HG03103 (cell line): ENCODE data around the gene TMEFF2.

Experiments used
- ATAC-seq: cut with Tn5 transposase; IDR thresholded peaks from one replicate; pipeline ENCODE4 v1.9.1; 2021; ENCODE audit warnings: low read depth; ENCODE audit not compliant: unreplicated experiment

TMEFF2 gene

DNA sequence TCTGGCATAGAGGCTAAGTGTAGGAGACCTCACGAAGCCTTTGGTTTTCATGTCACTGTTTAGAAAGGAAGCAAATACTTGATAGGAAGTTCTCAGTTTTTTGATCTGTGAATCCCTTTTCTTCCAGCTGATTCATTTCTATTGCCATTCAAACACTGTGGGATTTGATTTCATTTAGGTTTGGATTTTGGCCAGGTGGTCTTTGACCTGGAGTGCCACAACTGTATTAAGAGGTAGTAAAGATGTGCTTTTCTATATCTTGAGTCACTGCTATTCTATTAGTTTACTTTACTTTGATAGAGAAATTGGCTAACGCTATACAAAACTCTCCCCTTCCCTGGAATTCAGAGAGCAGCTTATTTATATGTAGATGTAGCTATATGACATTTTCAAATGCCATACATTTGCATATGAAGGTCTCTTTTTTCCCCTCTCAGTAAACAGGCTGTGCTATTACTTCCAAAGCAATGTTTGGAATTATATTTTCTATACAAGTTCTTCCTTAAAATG is 215.5 kb downstream of the TMEFF2 start:
- ATAC-seq, result no peak

DNA sequence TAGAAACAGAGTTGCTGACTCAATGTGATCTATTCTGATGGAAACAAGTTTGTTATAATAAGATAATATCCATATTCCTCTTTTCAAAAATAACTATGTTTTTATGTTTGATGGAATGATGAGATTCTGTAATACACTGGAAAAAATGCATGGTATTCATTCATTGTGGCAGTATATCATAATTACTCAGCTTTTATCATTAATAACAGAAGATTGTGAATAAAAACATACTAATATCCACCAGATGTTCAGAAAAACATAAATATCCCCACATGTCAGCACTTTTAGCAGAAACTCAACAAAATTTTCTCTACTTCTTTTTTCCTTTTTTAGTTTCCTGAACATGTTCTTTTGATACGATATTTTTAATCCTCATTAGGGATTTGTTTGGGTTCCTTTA is 217.0 kb downstream of the TMEFF2 start:
- ATAC-seq, result no peak

DNA sequence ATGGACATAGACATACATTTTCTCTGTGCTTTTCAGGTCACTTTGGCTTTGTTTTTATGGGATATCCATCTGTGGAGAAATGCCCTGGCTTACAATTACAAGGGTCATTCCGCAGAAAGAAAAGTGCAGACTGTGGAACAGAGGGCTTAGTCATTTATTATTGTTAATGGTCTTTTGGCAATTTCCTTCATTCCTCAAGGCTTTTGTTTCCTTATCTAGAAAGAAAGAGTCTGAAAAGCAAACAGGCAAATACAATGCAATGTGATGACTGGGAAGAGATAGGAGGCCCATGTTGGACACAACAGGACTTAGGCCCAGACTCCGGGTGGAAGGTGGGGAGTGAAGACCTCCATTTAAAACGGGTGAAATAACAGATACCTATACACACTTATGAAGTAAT is 218.3 kb downstream of the TMEFF2 start:
- no peak for ATAC-seq

DNA sequence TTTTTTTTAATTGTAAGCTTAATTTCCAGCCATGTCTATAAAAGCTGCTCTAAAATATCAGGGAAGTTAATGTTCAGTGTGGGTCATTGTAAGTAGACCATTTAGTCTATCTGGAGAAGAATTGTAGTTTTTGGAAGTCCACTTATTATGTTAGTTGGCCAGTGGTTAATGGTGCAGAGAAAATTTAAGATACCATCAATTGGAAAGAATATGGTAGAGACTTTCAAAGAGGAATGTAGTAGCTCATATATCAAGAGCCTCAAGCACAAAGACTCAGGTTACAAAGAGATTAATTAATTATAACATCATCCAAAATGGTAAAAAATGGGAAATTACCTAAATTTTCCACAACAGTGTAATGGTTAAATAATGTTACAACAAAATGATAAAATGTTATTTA is 220.1 kb downstream of the TMEFF2 start:
- no peak for ATAC-seq

DNA sequence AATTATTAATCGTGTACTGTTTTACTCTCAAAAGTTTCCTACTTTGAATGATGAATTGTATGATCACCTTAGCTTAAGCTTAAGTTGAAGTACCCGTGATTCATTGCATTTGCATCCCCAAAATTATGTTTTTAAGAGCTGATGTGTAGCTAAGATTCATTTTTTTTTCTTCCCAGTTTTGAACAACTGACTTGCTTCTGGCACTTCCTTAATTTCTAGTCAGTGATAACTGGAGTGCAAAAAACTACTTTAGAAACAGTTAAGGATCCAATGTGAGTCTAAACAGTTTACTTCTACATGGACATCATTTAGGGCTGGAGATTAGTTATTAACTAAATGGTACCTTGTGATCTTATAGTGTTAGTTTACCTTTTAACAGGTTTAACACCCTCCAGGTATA is 223.9 kb downstream of the TMEFF2 start:
- no peak for ATAC-seq

DNA sequence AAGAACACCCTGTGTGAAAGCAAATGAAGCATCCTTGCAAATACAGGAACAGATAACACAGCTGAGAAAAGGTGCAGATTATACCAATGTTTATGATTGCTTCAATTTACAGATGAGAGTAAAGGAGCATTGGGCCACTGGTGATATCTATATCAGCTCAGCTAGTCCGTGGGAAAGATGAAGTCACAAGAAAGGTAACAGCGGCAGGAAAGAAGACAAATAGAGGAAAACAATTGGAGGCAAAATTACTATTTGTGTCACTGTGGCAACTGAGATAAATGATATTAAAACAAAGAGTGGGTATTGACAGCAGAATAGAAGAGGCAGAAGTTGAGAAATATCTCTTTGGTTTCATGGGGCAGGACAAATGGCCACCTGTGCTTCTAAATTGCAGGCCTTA is 226.6 kb downstream of the TMEFF2 start:
- no peak for ATAC-seq

DNA sequence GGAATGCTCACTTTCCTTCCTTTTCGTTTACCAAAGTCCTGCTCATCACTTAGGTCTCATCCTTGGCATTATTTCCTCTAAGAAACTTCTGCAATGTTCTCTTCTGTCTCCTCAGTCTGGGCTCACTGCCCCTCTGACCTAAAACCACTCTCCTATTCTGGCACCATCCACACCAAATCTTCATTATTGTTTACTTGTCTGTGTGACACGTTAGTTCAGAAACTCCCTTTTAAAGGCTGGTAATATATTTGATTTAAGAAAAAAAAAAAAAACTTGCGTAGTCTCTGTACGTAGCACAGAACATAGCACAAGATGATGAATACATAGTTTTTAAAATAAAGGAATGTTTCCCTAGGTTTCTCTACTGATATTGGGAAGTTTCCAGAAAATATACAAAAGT is 229.0 kb downstream of the TMEFF2 start:
- ATAC-seq, result no peak

DNA sequence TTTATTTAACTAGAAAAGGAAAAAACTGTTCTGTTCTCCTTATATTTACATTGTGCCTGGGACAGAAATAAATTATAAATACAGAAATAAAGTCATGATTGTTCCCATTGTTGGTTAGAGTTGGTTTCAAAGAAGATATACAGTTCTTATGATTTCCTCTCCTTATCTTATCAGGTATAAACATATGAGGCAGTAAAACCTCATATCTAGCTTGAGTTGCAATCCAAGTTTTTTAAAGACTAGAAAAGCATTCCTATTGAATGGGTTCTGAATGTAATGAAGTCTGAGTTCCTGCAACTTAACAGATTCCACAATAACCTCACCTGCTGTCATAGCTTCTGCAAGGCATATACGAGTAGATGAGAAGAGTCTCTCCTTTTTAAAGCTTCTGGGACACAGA is 233.2 kb downstream of the TMEFF2 start:
- ATAC-seq, result no peak

DNA sequence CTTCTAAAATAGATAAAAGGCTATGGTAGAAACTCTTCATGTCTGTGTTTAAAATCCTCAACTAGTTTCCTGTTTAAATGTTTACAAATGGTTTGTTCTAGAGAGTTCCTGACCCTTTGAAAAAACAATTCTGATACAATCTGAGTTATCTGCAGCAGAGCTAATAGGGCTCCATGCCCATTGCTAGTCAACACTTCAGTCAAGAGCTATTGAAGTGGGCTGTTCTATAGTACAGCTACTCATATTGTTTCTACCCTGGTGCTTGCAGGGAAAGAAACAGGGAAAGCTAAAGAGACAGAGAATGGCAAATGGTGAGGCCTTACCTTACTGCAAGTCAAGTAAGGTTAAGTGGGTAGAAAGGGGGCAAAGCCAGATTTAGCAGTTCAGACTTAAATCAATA is 235.5 kb downstream of the TMEFF2 start:
- ATAC-seq, result no peak

DNA sequence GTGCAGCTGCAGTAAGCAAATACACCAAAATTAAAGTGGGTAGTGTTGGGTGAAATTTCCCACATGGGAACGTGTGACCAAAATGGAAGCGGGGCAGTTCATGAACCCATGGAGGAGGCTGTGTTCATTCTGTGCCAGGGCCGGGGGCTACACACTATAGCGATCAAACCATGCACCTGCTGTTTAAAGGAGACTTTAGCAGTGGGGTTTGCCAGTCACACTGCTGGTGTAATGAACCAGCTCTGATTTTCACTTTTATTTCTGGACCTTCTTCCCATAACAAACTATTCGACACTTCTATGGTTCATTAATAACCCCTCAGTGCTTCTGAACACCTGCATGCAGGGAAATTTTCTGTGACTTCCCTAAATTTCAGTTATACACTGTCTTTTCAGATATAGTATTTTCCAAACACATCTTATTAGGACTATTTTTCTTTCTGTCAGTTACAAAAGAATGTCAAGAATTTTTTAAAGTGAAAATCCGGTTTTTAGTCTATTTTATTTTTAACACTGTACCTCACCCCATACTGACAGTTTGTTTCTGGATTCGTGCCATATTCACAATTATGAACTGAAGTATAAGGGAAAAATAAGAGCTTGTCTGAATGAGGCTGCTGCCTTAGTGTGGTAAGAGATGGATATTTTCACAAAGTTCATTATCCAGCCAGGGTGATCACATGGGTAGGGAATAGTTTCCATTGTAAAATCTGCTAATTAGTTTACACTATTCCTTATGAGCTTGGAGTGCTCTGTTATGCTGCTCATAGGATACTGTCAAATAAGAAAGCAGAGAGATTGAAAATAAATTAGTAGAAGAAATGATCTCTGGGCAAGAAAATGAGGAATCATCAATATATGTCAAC is 236.5 kb downstream of the TMEFF2 start:
- ATAC-seq, result no peak

DNA sequence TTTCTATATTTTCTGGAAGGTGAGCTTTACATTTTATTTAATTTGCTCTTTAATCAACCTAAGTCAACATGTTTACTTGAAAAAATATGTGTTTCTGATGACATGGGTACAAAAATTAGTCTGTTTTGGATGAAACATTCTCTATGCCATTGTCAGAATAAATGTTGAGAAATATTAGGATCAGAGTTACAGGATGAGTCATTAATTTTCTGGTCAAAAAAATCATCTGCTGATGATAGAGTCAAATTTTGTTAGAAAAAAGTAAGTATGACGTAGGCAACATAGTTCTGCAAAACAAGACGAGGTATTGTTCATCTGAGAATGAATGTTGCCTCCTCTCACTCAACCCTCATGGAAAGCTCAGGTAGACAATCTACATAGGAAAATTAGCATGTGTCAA is 240.3 kb downstream of the TMEFF2 start:
- ATAC-seq, result no peak

DNA sequence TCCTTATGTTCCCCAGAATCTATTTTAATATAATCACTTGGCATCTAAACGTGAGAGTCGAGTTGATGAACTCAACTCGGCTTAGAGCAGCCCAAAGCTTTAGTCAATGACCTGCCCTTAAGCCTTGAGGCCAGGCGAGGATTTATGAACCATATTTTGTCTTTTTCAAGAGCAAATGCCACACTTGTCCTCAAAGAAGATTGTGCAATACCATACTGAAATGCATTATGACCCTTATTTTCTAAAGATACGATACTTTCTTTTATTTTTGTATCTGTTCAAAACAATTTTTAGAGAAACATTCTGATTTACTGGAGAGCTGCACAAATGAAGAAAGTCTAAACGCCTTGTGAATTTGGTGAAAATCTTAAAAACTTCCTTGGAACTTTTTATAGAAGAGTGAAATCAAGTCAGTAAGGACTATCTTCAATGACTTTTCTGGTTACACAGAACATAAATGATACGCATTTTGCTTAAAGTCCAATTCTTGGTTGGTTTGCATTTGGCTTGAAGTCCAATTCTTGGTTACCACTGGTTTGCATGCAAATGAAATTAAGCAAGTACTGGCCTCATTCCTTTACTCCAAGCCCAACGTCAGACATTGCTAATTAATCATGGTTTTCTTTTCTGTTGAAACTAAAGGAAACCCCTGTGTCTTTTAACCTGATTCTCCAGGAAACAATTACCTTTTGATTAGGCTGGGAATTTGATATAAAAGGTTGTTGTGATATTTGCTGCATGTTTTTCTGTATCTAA is 242.0 kb downstream of the TMEFF2 start:
- no peak for ATAC-seq

DNA sequence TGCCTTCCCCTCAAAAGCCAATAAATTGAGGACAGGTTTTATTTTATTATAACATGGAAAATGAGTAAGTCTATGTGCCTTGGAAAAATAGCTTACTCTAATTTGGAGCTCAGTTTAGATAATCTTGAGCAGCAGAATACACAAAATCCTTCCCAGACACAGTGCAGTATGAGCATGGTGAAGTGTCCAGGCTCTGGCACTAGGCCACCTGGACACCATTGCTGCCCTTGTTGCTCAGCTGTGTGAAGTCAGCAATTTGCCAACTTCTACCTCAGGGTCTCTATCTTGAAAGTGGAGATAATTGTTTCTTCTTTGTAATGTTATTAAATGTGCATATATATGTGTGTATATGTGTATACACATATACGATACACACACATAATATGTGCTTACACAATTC is 242.9 kb downstream of the TMEFF2 start:
- no peak for ATAC-seq

DNA sequence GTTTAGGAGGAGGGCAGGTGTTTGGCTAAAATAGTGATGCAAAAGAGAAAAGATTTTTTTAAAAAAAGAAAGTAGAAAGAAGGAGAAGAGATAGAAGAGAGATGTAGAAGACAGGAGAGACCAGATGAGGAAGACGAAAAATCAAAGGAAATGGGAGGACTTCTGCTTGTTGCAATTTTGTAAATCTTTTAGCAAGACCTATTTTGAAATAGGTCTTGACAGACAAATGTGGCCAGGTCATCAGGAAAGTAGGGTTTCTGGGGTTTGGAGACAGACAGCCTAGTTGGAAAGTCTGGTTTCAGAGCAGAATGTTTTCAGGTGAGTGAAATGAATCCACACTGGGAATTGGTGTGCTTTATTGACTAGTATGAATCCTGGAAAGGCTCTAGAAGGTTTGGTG is 243.4 kb downstream of the TMEFF2 start:
- ATAC-seq, result no peak

DNA sequence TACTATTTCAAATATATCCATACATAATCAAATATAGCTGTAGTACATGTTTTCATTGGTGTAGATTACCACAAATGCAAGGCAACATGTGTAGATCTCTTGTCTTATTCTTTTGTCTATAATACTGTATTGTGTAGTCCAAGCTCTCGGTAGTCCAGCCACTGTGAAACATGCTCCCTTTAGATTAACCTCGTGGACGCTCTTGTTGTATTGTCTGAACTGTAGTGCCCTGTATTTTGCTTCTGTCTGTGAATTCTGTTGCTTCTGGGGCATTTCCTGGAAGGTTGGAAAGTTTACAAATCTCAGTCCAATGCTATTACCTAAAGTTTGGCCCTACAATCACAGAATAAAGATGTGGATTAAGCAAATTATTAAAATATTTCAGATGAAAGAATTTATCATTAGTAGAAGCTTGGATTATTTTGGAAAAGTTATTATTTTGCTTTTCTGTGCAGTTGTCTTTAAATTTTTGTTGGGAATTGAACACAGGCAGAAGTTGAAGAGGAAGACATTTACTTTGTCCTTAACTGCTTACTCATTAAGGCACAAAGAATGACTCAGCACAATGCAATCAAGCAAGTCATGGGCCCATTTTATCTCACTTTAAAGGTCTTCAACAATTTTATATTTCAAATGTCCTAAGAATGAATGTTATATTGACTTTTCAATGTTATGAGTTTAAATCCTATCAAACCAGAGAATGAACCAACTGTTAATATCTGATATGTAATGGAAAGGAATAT is 244.4 kb downstream of the TMEFF2 start:
- no peak for ATAC-seq

DNA sequence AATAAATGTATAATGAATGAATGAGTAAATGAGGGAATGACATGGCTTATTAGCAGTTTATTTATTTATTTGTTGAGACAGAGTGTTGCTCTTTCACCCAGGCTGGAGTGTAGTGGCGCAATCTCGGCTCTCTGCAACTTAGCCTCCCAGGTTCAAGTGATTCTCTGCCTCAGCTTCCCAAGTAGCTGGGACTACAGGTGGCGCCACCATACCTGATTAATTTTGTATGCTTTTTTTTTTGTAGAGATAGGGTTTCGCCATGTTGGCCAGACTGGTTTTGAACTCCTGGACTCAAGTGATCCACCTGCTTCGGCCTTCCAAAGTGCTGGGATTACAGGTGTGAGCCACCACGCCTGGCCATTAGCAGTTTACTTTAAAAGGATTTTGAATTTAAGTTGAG is 247.5 kb downstream of the TMEFF2 start:
- ATAC-seq, result no peak

DNA sequence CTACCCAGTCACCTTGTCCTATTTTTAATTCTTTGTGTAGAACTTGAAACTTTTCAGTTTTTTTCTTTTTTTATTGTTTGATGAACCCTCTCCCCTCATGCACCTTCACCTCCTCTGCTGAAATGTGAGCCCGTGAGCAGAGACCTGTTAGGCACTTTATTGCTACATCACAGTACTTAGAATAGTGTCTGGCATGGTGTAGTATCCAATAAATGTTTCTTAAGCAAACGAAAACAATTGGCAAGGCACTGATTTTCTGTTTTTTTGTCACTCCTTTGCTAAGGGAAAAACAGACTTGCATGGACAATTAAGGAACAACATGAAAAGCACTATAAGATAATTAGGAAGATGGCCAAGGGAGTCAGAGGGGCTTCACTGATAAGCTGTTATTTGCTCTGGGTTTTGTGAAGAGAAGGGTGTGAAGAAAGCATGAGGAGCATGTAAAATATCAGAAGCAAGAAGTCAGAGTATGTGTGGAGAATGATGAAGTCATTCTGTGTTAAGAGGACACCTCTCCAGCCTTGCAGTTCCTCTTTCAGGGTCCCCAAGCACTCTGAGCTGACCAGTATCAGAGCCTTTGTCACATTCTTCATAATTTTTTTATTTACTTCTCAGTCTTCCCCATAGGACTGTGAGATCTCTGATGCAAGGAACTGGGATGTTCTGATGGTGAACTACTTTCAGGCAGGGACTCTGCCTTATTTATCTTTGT is 248.1 kb downstream of the TMEFF2 start:
- ATAC-seq, result no peak

DNA sequence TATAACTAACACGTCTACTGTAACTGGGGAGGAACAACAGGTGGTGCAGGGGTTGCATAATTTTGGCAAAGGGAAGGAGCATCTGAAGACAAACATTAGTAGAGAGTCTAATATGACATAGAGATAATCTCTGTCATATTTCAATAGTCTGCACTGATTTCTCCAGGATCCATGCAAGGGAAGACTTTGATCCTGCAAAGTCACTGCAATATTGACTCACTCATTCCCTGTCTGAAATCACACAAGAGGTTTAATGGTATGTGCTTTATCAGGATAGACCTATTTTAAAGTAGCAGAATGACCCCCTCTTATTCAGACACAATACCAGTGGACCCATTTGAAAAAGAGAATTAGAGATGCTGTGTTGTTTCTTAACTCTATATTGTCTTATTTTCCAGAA is 249.1 kb downstream of the TMEFF2 start:
- no peak for ATAC-seq

DNA sequence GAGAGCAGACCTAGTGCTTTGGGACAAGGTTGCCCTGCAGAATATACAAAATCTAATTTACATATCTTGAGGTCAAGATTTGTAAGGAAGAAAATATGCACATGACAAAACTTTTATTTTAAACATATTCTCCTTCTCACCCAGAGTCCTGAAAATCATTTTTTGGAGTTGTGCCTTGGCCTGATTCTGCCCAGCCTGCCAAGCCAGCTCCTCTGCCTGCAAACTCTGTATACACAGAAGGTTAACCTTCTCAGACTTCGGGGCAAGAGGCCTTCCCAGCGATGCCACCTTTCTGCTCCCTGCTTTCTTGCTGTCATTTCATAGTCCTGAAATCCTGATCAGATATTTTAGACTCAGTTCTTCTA is 252.0 kb downstream of the TMEFF2 start:
- no peak for ATAC-seq

DNA sequence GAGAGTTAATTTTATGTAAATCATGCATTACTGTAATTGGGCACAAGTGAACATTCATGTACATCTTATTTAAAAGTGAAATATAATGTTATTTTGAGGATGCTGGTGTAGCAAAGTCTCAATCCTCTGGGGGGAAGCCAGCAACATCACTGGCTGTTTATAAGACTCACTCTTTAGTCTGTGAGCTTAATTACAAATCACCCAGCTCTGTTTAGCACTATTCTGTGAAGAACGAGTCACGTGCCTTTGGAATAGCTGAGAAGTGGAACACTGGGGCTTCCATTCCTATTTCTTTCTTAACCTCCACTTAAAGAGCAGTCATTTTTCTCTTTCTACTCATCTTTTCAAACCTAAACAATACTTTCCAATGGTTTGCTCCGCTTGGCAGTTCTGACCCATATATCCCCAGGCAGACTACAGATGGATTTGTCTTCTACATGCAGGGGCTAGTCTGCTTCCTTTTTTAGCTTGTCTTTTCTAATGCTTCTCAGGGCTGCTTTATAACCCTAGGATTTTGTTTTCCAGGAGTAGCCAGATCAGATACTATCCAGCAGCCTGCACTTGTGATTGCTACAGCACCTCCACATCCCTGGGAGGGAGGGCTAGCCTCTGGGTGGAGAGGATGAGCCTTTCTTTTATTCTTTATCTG is 252.5 kb downstream of the TMEFF2 start:
- ATAC-seq, result no peak
